Muscle layer of duodenum (tissue), 2 donors: ENCODE measurements around the gene ISG15.
"Not testable (repeated sequence)": the region's sequence is repeated elsewhere in the genome, so short reads cannot be mapped to it uniquely, and the experiment has no call there.

Experiments
- H3K27ac ChIP-seq: one replicate; pipeline ENCODE4 v1.7.0; 2013; ENCODE audit warnings: mild to moderate bottlenecking, low read length
- H3K27me3 ChIP-seq: one replicate; pipeline ENCODE4 v1.7.0; 2013; ENCODE audit warnings: low read depth, mild to moderate bottlenecking, control low read depth, low read length
- H3K36me3 ChIP-seq, 2 donors: one replicate each; pipeline ENCODE4 v1.7.0; 2013; ENCODE audit warnings: low read length in 2 of 2, control low read depth in 1 of 2, mild to moderate bottlenecking in 1 of 2; ENCODE audit not compliant: insufficient read depth in 2 of 2, control insufficient read depth in 1 of 2
- H3K4me1 ChIP-seq, 2 donors: one replicate each; pipeline ENCODE4 v1.7.0; 2013; ENCODE audit warnings: low read length in 2 of 2, mild to moderate bottlenecking in 2 of 2, control low read depth in 1 of 2, moderate library complexity in 1 of 2; ENCODE audit not compliant: insufficient read depth in 2 of 2, control insufficient read depth in 1 of 2
- H3K4me3 ChIP-seq, 2 donors: one replicate each; pipeline ENCODE4 v1.7.0; 2013; ENCODE audit warnings: low read length in 2 of 2, low read depth in 1 of 2, mild to moderate bottlenecking in 1 of 2
- H3K9me3 ChIP-seq, 2 donors: one replicate each; pipeline ENCODE4 v1.7.0; 2013; ENCODE audit warnings: low read length in 2 of 2, control low read depth in 1 of 2, mild to moderate bottlenecking in 1 of 2; ENCODE audit not compliant: control insufficient read depth in 1 of 2
- donor health status: healthy.

Gene ISG15

GRCh38 chr1:985126-985525, 28.2 kb upstream of the ISG15 start:
- Histone ChIP-seq H3K4me3 (no peak overlapping the region), H3K9me3 (no peaks in the 10 kb centered on the region), H3K4me1 (peaks cover 0 to 6% of the 10 kb centered on the region in 2 donors), H3K27me3 (peaks cover 5% of the 10 kb centered on the region), H3K27ac (no peak overlapping the region), H3K36me3 (no peaks in the 10 kb centered on the region)

GRCh38 chr1:988061-988460, 25.2 kb upstream of the ISG15 start:
- H3K9me3 ChIP-seq, H3K36me3 ChIP-seq: not testable (repeated sequence)

GRCh38 chr1:991275-991674, 22.0 kb upstream of the ISG15 start:
- not testable (repeated sequence) for H3K27ac ChIP-seq, H3K27me3 ChIP-seq, H3K36me3 ChIP-seq, H3K4me3 ChIP-seq, H3K9me3 ChIP-seq, H3K4me1 ChIP-seq

More at GRCh38 chr1:988061-988460, 25.2 kb upstream of the ISG15 start:
- H3K4me3 ChIP-seq, H3K4me1 ChIP-seq, H3K27me3 ChIP-seq, H3K27ac ChIP-seq: not testable (repeated sequence)

- Histone ChIP-seq H3K27me3 (peaks cover 1% of the 10 kb centered on the region), H3K4me3 (no peak overlapping the region), H3K36me3 (no peaks in the 10 kb centered on the region), H3K9me3 (peaks cover 0 to 10% of the 10 kb centered on the region in 2 donors), H3K27ac (no peak overlapping the region), H3K4me1 (no peaks in the 10 kb centered on the region)
These were observed 21.4 kb upstream of the ISG15 start for GRCh38 chr1:991895-992294.

GRCh38 chr1:992362-992761, 20.9 kb upstream of the ISG15 start:
- H3K27ac ChIP-seq = no peak overlapping the region
- peaks cover 0 to 2% of the 10 kb centered on the region in 2 donors for H3K4me1 ChIP-seq
- peaks cover 0 to 10% of the 10 kb centered on the region in 2 donors for H3K9me3 ChIP-seq

GRCh38 chr1:993379-993995, 19.8 kb upstream of the ISG15 start:
- Histone ChIP-seq H3K4me1 (peaks cover 0 to 10% of the 10 kb centered on the region in 2 donors), H3K9me3 (peaks cover 0 to 10% of the 10 kb centered on the region in 2 donors), H3K27ac (no peak overlapping the region), H3K27me3 (peaks cover 4% of the 10 kb centered on the region), H3K36me3 (no peaks in the 10 kb centered on the region), H3K4me3 (no peak overlapping the region)

More at GRCh38 chr1:992362-992761, 20.9 kb upstream of the ISG15 start:
- no peaks in the 10 kb centered on the region for H3K36me3 ChIP-seq
- H3K27me3 ChIP-seq = peaks cover 4% of the 10 kb centered on the region
- no peak overlapping the region for H3K4me3 ChIP-seq

- H3K4me3 ChIP-seq, H3K36me3 ChIP-seq, H3K27me3 ChIP-seq, H3K9me3 ChIP-seq, H3K27ac ChIP-seq: not testable (repeated sequence)
- H3K4me1 ChIP-seq = peaks cover 0 to 16% of the 10 kb centered on the region in 2 donors
These were observed 18.8 kb upstream of the ISG15 start for GRCh38 chr1:994546-994945.

- Histone ChIP-seq H3K4me3 (no peak overlapping the region), H3K27ac (no peak overlapping the region), H3K4me1 (peaks cover 0 to 21% of the 10 kb centered on the region in 2 donors), H3K9me3 (peaks cover 0 to 10% of the 10 kb centered on the region in 2 donors), H3K36me3 (no peaks in the 10 kb centered on the region), H3K27me3 (peaks cover 4% of the 10 kb centered on the region)
These were observed 17.3 kb upstream of the ISG15 start for GRCh38 chr1:995665-996633.

- H3K27ac ChIP-seq = no peak overlapping the region
- peaks cover 0 to 30% of the 10 kb centered on the region in 2 donors for H3K4me1 ChIP-seq
- peaks cover 9% of the 10 kb centered on the region for H3K27me3 ChIP-seq
- no peaks in the 10 kb centered on the region for H3K36me3 ChIP-seq
- H3K9me3 ChIP-seq = peaks cover 0 to 6% of the 10 kb centered on the region in 2 donors
- H3K4me3 ChIP-seq = no peak overlapping the region
These were observed 16.2 kb upstream of the ISG15 start for GRCh38 chr1:996851-997712.

- H3K27me3 ChIP-seq = peaks cover 9% of the 10 kb centered on the region
- H3K4me3 ChIP-seq = no peak overlapping the region
- H3K27ac ChIP-seq = no peak overlapping the region
- peaks cover 0 to 30% of the 10 kb centered on the region in 2 donors for H3K4me1 ChIP-seq
- peaks cover 0 to 3% of the 10 kb centered on the region in 2 donors for H3K9me3 ChIP-seq
- no peaks in the 10 kb centered on the region for H3K36me3 ChIP-seq
These were observed 15.6 kb upstream of the ISG15 start for GRCh38 chr1:997713-997992.
